WI38 (cell line): Measurements from ENCODE around the gene LEP.

Experiments used
- H3K4me3 ChIP-seq: 2 replicates; pipeline ENCODE4 v1.5.1; 2011; ENCODE audit warnings: low read depth, mild to moderate bottlenecking, control low read depth, low read length
- CTCF ChIP-seq: IDR thresholded peaks from 2 replicates; pipeline ENCODE4 v1.5.1; 2012; ENCODE audit warnings: low read depth, mild to moderate bottlenecking, control low read depth, low read length

Gene LEP

GRCh38 chr7:128211626-128212025, 29.5 kb upstream of the LEP start:
- H3K4me3 ChIP-seq, result no peak overlapping the region
- TF ChIP-seq CTCF, result no peak

- TF ChIP-seq CTCF, result no peak
- no peak overlapping the region for H3K4me3 ChIP-seq
Observed at GRCh38 chr7:128214463-128214862, 26.6 kb upstream of the LEP start.

GRCh38 chr7:128215281-128215680, 25.8 kb upstream of the LEP start:
- no peak overlapping the region for H3K4me3 ChIP-seq
- no peak for TF ChIP-seq CTCF

GRCh38 chr7:128215739-128216138, 25.3 kb upstream of the LEP start:
- H3K4me3 ChIP-seq, result no peak overlapping the region
- no peak for TF ChIP-seq CTCF

- H3K4me3 ChIP-seq, result no peak overlapping the region
- TF ChIP-seq CTCF, result no peak
Observed at GRCh38 chr7:128217030-128217805, 23.9 kb upstream of the LEP start.

- no peak for TF ChIP-seq CTCF
- no peak overlapping the region for H3K4me3 ChIP-seq
Observed at GRCh38 chr7:128217967-128218652, 23.0 kb upstream of the LEP start.

GRCh38 chr7:128219636-128220035, 21.4 kb upstream of the LEP start:
- TF ChIP-seq CTCF, result no peak
- H3K4me3 ChIP-seq, result no peak overlapping the region
